GM23248 (cell line): ENCODE measurements around the gene KDM4B.

Experiments
- EZH2 ChIP-seq: fragments of 200-600 bp; sonication (generic); IDR thresholded peaks from 2 replicates; pipeline ENCODE4 v1.6.1; 2018; ENCODE audit warnings: antibody characterized with exemption, mild to moderate bottlenecking; ENCODE audit not compliant: insufficient read depth, poor library complexity, severe bottlenecking
- EZH2phosphoT487 ChIP-seq: fragments of 200-600 bp; sonication (generic); IDR thresholded peaks from 2 replicates; pipeline ENCODE4 v1.6.1; 2018; ENCODE audit warnings: antibody characterized with exemption, moderate library complexity, mild to moderate bottlenecking, low read depth; ENCODE audit not compliant: insufficient read depth

GRCh38 chr19:4985551-4985991, 16.7 kb downstream of the KDM4B start:
- no peak for TF ChIP-seq EZH2phosphoT487
- no peak for TF ChIP-seq EZH2
